ENCODE results near the gene PROSER2.

DNA sequence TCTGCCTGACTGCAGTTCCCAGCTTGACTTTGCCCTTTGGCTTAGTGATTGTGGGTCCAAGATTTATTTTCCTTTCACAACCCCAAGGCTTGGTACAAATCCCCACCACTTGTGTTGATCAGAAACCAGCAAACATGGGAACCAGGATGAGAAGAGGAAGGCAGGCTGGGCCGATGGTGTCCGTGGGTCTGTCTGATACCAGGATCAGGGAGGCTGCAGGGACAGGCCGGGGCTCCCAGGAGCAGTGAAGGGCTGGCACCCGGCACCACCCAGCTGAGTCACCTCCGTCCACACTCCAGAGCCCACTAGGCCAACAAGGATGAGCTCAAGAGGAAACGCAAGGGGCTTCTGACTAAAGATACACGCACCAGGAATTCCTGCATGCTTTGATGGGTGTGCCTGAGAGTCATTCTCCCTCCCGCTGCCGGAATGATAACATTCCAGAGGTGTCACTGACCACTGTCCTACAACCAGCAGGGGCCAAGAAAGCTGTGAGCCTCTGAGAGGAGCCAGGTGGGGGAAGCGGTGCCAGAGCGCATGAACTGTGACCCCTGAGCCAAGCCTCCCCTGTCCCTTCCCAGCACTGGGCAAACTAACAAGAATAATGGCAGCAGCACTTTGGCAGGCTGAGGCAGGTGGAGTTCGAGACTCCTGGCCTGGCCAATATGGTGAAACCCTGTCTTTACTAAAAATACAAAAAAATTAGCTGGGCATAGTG is 29.2 kb upstream of the PROSER2 start:
- TF ChIP-seq, protein P1, sequence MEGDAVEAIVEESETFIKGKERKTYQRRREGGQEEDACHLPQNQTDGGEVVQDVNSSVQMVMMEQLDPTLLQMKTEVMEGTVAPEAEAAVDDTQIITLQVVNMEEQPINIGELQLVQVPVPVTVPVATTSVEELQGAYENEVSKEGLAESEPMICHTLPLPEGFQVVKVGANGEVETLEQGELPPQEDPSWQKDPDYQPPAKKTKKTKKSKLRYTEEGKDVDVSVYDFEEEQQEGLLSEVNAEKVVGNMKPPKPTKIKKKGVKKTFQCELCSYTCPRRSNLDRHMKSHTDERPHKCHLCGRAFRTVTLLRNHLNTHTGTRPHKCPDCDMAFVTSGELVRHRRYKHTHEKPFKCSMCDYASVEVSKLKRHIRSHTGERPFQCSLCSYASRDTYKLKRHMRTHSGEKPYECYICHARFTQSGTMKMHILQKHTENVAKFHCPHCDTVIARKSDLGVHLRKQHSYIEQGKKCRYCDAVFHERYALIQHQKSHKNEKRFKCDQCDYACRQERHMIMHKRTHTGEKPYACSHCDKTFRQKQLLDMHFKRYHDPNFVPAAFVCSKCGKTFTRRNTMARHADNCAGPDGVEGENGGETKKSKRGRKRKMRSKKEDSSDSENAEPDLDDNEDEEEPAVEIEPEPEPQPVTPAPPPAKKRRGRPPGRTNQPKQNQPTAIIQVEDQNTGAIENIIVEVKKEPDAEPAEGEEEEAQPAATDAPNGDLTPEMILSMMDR (IDR thresholded peaks at IDR 0.05): no peak
- TF ChIP-seq POLR2A (IDR thresholded peaks at IDR 0.05): no peak
